Measurements from ENCODE around the gene DEDD.

DNA sequence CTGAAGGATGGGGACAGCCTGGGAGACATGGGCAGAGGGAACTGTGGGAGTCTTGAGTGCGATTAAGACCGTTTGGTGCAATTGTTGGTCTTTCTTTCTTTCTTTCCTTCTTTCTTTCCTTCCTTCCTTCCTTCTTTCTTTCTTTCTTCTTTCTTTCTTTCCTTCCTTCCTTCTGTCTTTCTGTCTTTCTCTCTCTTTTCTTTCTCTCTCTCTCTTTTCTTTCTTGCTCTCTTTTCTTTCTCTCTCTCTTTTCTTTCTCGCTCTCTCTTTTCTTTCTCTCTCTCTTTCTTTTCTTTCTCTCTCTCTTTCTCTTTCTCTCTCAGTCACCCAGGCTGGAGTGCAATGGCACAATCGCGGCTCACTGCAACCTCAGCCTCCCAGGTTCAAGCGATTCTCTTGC is 37.2 kb downstream of the DEDD start:
- TF ChIP-seq, protein P1, sequence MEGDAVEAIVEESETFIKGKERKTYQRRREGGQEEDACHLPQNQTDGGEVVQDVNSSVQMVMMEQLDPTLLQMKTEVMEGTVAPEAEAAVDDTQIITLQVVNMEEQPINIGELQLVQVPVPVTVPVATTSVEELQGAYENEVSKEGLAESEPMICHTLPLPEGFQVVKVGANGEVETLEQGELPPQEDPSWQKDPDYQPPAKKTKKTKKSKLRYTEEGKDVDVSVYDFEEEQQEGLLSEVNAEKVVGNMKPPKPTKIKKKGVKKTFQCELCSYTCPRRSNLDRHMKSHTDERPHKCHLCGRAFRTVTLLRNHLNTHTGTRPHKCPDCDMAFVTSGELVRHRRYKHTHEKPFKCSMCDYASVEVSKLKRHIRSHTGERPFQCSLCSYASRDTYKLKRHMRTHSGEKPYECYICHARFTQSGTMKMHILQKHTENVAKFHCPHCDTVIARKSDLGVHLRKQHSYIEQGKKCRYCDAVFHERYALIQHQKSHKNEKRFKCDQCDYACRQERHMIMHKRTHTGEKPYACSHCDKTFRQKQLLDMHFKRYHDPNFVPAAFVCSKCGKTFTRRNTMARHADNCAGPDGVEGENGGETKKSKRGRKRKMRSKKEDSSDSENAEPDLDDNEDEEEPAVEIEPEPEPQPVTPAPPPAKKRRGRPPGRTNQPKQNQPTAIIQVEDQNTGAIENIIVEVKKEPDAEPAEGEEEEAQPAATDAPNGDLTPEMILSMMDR (IDR thresholded peaks at IDR 0.05), result no peak
- TF ChIP-seq POLR2A (IDR thresholded peaks at IDR 0.05), result no peak
